GM10266 (cell line): Measurements from ENCODE around the gene OR10G8.
"Not testable (repeated sequence)": the region's sequence is repeated elsewhere in the genome, so short reads cannot be mapped to it uniquely, and the experiment has no call there.

Source experiments
- DNase-seq: peaks from one replicate; pipeline ENCODE4 v3.0.0; 2012; ENCODE audit errors: extremely low spot score
- TF ChIP-seq, protein P1 (sequence below): IDR thresholded peaks from 2 replicates; pipeline ENCODE4 v1.5.1; 2012; ENCODE audit warnings: mild to moderate bottlenecking, low read depth; ENCODE audit not compliant: control insufficient read depth, insufficient read depth; ENCODE audit errors: missing control alignments

OR10G8 gene, protein sequence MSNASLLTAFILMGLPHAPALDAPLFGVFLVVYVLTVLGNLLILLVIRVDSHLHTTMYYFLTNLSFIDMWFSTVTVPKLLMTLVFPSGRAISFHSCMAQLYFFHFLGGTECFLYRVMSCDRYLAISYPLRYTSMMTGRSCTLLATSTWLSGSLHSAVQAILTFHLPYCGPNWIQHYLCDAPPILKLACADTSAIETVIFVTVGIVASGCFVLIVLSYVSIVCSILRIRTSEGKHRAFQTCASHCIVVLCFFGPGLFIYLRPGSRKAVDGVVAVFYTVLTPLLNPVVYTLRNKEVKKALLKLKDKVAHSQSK

DNA sequence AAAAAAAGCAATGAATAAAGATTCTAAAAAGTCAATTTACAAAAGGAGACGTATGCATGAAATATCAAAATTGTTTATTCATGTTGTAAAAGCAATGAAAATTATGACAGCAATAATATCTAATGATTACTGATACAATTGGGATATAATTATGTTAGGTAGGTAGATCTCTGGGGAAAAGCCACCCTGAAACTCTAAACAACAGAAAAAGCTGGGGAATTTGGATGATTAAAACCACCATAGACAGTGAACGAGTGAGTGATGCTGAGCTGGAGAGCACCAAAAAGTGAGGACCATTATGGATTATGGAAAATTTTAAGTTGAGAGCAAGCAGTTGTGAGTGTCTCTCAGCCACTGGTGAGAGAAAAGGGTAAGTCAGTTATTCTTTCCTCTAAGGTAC lies at the start of gene OR10G8:
Gene OR10G8 (plus strand): TSS at position 301 of the 400 bp plus-strand sequence. CDS start 2,825 bp downstream, outside the sequence.
- no peak for DNase-seq
- TF ChIP-seq, protein P1, sequence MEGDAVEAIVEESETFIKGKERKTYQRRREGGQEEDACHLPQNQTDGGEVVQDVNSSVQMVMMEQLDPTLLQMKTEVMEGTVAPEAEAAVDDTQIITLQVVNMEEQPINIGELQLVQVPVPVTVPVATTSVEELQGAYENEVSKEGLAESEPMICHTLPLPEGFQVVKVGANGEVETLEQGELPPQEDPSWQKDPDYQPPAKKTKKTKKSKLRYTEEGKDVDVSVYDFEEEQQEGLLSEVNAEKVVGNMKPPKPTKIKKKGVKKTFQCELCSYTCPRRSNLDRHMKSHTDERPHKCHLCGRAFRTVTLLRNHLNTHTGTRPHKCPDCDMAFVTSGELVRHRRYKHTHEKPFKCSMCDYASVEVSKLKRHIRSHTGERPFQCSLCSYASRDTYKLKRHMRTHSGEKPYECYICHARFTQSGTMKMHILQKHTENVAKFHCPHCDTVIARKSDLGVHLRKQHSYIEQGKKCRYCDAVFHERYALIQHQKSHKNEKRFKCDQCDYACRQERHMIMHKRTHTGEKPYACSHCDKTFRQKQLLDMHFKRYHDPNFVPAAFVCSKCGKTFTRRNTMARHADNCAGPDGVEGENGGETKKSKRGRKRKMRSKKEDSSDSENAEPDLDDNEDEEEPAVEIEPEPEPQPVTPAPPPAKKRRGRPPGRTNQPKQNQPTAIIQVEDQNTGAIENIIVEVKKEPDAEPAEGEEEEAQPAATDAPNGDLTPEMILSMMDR = no peak

DNA sequence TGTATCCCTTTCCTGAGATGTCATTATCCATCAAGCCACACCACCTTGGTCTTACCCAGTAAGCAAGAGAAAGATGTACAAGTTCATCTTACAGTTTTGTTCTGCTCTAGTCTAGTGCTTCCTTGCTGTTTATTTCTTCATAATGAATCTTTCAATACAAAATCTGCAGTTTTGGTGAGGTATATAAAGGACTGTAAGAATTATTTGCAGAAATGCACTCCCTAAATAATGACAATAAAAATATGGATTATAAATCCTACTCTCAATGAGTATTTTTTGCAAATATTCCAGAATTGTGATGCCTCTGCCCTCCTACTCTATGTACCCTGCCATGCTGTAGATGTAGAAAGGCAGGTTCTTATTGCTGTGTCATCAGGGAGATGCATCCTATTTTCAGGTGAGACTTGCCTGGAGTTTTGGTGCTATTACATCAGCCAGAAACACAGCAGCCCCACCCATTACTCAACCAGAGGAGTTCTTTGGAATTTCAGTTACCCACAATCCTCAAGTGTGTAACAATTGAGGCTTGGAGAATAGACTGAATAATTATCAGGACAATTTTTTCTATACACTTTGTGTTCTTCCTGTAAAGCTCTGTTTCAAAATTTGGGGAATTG lies 48.8 kb upstream of the OR10G8 start, which contains the start of gene OR10S1:
Gene OR10S1 (minus strand): TSS at position 51 of the 617 bp plus-strand sequence. CDS start 117 bp downstream, outside the sequence.
- TF ChIP-seq, protein P1 = no peak

DNA sequence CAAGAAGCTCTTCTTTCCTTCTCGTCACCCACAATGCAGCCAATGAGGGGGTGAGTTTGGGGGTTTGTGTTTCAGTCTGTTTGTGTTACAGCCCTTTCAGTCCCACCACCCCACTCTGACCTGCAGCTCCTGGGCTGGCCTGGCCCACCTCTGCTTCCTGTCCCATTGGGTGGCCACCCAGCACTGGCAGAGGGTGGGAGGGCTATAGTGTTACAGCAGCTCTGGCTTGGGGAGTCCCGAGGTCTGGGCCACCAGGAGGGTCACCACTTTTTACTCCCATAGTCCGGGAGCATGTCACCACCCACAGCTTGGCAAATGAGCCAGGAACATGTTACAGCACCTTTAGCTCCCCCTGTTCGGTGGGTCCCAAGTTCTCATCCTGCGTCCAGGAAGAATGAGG lies 47.3 kb upstream of the OR10G8 start:
- DNase-seq = no peak
- TF ChIP-seq, protein P1 = no peak

More for the DNA sequence above, 48.8 kb upstream of the OR10G8 start, which contains the start of gene OR10S1:
- DNase-seq = no peak

DNA sequence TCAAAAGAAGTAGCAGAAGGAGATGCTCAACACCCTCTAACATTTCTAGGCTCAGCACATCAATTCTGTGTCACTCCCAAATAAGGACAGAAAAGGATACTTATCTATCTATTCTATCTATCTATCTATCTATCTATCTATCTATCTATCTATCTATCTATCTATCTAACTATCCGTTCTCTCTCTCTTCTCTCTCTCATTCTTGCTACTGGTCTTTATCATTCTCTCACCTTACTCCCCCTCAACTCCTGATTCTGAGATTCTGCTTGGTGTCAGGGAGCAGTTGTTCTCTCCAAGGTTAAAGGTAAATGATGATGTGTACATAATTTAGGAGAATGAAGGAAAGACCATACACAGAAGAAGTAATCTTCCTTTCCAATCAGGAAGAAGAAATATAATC lies 31.5 kb upstream of the OR10G8 start, which contains the start of gene OR10G6:
Gene OR10G6 (minus strand): TSS at position 43 of the 400 bp plus-strand sequence. CDS start 0 bp downstream, at position 43.
- no peak for DNase-seq
- TF ChIP-seq, protein P1 = no peak

DNA sequence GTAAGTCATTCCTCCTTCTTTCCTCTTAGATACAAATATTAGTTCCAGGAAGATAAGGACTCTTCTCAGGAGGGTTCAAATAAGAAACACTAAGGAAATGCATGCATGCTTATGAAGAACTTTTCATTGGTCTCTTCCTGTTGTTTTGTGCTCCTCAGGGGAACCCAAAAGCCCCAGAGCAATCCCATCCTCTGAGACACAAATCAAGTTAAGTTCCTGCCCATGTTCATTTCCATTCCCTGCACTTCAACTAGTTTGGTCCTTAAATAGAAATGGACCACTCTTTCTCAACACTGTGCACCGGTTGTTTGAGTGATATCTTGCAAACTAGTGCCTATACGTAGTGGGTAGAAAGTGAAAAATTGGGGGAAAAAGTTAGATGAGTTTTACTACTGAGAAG lies 13.9 kb upstream of the OR10G8 start, which contains the start of gene OR10G4:
Gene OR10G4 (plus strand): TSS at position 301 of the 400 bp plus-strand sequence. CDS start 2,578 bp downstream, outside the sequence.
- DNase-seq = no peak
- TF ChIP-seq, protein P1 = no peak

DNA sequence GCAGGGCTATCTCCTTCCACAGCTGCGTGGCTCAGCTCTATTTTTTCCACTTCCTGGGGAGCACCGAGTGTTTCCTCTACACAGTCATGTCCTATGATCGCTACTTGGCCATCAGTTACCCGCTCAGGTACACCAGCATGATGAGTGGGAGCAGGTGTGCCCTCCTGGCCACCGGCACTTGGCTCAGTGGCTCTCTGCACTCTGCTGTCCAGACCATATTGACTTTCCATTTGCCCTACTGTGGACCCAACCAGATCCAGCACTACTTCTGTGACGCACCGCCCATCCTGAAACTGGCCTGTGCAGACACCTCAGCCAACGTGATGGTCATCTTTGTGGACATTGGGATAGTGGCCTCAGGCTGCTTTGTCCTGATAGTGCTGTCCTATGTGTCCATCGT lies 10.8 kb upstream of the OR10G8 start:
- DNase-seq = not testable (repeated sequence)

DNA sequence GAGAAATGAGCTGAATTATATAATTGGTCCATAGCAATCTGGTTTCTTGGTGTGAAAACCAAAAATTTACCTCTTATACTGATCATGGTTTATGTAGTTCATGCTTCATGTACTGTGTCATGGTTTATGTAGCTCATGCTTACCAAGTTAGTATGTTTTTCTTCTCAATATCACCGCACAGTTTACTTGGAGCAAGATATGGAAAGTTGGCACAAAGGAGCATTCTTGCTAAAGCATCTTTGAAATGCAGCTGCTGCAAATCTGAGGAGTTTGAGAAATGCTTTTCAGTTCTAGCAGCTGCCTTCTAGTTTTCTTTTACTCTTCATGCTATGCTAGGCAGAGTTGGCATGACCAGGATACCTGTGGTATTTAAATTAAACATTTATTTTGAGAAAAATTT lies 10.1 kb downstream of the OR10G8 start:
- no peak for DNase-seq
- TF ChIP-seq, protein P1 = no peak
